ENCODE results near the gene MERTK.

The MERTK gene

DNA sequence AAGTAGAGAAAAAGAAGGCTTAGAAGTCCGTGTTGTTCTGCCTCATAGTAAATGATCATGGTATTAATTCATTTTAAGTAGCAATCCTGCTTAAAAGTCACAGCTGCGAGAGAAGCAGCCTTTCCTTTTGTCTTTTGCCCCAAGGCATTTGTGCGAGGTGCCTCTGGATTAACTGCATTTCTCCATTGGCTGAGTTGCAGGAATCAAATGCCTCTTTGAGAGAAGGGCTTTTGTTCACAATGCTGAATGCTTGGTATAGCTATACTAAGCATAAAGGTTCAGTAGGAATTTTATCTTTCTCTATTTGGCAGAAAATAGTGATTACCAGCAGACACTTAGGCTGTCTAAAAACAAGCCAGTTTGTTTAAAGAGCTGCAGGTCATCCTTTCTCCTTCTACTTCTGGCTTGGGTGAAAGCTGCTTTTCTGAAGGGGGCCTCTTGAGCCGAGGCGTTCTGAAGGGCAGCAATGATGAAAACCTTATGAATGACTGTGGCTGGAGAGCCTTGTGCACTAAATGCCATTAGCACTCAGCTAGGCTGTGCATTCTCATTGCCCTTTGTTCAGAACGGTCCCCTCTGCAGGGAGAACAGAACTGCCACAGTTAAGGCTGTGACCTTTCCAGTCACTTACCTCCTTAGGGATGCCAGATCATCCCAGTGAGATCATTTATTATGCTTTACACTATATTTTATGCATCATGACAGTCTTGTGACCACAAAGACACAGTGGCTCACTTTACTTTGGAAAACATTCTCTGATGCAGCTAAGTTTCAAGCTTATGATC, 87.9 kb downstream of the MERTK start:
- no peaks in the 10 kb centered on the region for H3K9me3 Mint-ChIP-seq
- no peaks in the 10 kb centered on the region for H3K36me3 Mint-ChIP-seq
- H3K27ac Mint-ChIP-seq = no peak overlapping the region
- H3K4me1 Mint-ChIP-seq = no peaks in the 10 kb centered on the region
- DNase-seq (no peak), ATAC-seq (replicated peaks) (no peak)
- H3K4me3 Mint-ChIP-seq = no peak overlapping the region
- H3K27me3 Mint-ChIP-seq = no peaks in the 10 kb centered on the region

DNA sequence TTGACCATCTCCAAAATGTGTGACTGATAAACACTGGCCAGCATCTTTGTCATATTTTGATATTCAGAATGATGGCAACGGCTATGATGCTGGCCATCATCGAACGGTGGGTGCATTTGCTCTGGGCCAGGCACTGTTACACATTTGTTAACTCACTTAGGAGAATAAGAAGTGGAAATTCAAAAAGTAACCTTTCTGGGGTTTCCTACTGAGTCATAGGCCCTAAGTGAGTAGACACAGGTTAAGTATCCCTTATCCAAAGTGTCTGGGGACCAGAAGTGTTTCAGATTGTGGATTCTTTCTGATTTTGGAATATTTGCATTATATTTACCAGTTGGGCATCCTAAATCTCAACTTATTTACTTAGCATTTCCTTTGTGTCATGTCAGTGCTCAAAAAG, 92.0 kb downstream of the MERTK start:
- no peak overlapping the region for H3K27ac Mint-ChIP-seq
- no peaks in the 10 kb centered on the region for H3K36me3 Mint-ChIP-seq
- H3K4me3 Mint-ChIP-seq = no peak overlapping the region
- DNase-seq = no peak
- H3K4me1 Mint-ChIP-seq = no peaks in the 10 kb centered on the region
- H3K9me3 Mint-ChIP-seq = no peaks in the 10 kb centered on the region
- no peak for ATAC-seq (replicated peaks)
- H3K27me3 Mint-ChIP-seq = no peaks in the 10 kb centered on the region

DNA sequence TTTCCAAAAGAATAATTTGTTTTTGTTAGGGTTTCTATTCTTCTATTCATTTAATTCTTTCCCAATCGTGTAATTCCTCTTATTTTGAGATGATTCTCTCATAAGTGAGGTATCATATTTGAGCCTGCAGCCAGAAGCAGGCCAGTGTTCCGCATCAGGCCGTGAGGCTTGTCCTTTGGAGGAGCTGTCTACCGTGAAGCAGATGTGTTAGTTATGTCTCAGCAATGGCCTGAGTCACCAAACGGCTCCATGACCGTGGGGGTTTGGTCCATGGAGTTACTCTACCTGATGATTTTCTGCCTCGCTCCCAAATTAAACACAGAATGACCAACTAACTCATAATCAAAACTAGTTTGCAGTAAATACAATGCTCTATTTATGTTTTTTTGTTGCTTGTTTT, 92.4 kb downstream of the MERTK start:
- no peaks in the 10 kb centered on the region for H3K27me3 Mint-ChIP-seq
- ATAC-seq (replicated peaks) = no peak
- H3K27ac Mint-ChIP-seq = no peak overlapping the region
- no peak for DNase-seq
- no peaks in the 10 kb centered on the region for H3K4me1 Mint-ChIP-seq
- no peaks in the 10 kb centered on the region for H3K36me3 Mint-ChIP-seq
- H3K4me3 Mint-ChIP-seq = no peak overlapping the region
- H3K9me3 Mint-ChIP-seq = no peaks in the 10 kb centered on the region

DNA sequence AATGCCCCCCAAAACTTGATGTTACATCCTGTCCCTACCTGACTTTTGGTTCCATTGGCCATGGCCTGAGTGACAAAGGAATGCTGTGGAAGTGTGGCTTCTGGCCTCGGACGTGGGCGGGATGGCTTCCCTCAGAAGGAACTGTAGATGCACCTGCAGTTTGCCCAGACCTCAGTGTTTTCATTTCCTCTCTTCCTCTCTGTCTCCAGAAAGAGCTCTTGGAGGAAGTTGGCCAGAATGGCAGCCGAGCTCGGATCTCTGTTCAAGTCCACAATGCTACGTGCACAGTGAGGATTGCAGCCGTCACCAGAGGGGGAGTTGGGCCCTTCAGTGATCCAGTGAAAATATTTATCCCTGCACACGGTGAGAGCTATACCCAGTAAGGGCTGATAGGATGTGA, 95.6 kb downstream of the MERTK start:
- Mint-ChIP-seq H3K36me3 (no peaks in the 10 kb centered on the region), H3K9me3 (no peaks in the 10 kb centered on the region)
- no peak for ATAC-seq (replicated peaks)

DNA sequence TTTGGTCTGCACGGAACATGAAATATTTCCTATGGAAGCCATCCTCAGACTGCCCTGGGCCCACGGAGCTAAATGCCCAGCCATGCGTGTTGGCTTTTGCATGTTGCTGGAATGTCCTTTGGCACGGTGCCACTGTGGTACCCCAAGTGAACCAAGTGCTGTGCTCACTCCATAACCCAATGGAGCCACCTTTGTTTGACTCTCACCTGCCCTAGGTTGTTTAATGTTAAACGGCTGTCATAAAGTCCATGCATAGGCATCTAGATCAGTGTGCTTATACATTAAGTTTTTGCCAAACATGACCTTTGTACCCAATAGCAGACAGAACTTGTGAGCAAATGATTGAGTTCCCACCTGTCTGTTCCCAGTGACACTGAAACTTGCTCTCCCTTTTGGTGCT, 96.7 kb downstream of the MERTK start:
- H3K4me1 Mint-ChIP-seq = no peaks in the 10 kb centered on the region
- no peaks in the 10 kb centered on the region for H3K9me3 Mint-ChIP-seq
- H3K4me3 Mint-ChIP-seq = no peak overlapping the region
- no peak overlapping the region for H3K27ac Mint-ChIP-seq
- H3K27me3 Mint-ChIP-seq = no peaks in the 10 kb centered on the region
- no peaks in the 10 kb centered on the region for H3K36me3 Mint-ChIP-seq
- ATAC-seq (replicated peaks) = no peak
- DNase-seq = no peak

More for the DNA sequence above, 95.6 kb downstream of the MERTK start:
- DNase-seq = no peak
- H3K27ac Mint-ChIP-seq = no peak overlapping the region
- H3K4me1 Mint-ChIP-seq = no peaks in the 10 kb centered on the region
- no peaks in the 10 kb centered on the region for H3K27me3 Mint-ChIP-seq
- no peak overlapping the region for H3K4me3 Mint-ChIP-seq

DNA sequence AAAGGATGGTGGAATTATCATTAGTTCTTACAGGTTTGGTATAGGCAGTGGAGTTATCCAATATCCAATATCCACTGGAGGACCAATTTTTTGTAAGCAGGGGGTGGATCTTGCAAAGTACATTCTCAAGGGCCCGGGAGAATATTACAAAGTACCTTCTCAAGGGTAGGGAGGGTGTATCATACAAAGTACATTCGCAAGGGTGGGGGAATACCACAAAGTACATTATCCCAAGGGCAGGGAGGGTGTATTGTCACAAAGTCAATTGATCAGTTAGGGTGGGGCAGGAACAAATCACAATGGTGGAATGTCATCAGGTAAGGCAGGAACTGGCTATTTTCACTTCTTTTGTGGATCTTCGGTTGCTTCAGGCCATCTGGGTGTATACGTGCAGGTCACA, 101.4 kb downstream of the MERTK start:
- H3K4me3 Mint-ChIP-seq = no peak overlapping the region
- no peak for ATAC-seq (replicated peaks)
- H3K9me3 Mint-ChIP-seq = no peaks in the 10 kb centered on the region

DNA sequence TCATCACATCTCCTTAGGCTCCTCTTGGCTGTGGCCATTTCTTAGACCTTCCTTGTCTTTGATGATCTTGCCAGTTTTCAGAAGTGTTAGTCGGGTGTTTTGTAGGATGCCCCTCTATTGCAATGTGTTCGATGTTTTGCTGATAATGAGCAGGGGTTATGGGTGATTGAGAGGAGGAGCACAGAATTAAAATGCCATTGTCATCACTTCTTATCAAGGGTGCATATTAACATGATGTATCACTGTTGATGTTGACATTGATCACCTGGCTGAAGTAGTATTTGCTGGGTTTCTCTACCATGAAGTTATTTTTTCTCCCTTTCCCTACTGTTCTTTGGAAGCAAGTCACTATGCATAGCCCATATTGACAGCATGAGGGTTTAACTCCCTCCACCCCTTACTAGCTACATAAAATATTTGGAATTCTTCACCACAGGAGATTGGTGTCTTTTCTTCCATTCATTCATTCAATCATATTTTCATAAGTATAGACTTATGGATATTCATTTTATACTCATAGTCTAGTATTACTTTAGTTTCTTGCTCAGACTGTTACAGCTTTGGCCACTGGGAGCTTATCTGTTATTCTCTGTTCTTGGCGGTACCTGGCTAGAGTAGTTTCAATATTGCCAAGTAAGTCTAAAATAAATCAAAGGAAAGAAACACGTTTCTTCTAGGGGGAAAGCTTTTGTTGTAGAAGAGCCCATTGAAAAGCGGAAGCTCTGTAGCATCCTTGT, 102.2 kb downstream of the MERTK start:
- DNase-seq (no peak), ATAC-seq (replicated peaks) (no peak)
- Mint-ChIP-seq H3K4me3 (no peak overlapping the region), H3K9me3 (no peaks in the 10 kb centered on the region), H3K27ac (no peak overlapping the region), H3K27me3 (no peaks in the 10 kb centered on the region), H3K4me1 (peaks cover 26% of the 10 kb centered on the region in 2 donors), H3K36me3 (no peaks in the 10 kb centered on the region)

More for the DNA sequence above, 101.4 kb downstream of the MERTK start:
- DNase-seq = no peak
- Mint-ChIP-seq H3K36me3 (no peaks in the 10 kb centered on the region), H3K27me3 (no peaks in the 10 kb centered on the region), H3K27ac (no peak overlapping the region), H3K4me1 (peaks cover 26% of the 10 kb centered on the region in 2 donors)

DNA sequence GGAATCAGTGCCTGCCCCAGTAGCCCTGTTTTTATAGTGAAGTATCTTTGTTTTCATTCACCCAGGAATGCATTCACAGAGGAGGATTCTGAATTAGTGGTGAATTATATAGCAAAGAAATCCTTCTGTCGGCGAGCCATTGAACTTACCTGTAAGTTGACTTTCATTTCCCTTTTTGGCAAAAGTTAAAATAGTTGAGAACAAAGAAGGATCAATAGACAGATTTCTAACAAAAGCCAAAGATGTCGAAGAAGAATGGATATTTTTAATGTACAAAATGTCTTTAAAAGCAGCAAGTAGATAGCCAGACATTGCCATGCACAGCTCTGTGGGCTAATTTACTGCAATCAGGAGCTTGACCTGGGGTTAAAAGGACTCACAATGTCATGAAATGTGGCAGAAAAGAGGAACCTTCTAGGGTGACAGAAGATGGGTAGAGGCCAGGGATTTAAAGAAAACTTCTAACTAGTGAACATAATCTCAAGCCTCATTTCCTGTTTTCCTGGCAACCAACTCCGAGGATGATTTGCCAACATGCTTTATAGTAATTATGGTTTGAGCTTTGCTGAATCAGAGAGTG, 102.8 kb downstream of the MERTK start:
- ATAC-seq (replicated peaks) = peak; percentile 71 to 73

DNA sequence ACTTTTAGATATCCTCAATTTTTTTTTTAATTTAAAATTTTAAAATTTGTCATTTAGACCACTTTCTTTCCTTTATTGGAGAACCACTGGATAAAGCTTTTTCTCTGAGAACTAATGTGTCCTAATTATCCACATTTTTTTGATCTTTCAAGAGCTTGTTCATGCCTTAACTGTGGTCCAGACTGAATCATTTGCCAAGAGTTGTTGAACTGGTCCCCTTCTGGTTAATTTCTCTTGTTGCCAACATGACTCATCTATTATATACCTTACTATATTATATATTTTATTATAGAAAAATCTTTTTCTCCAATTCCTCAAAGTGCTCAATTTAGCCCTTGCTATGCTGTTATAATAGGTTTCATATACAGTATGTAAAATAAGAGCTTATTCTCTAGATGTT, 103.5 kb downstream of the MERTK start:
- H3K36me3 Mint-ChIP-seq = no peaks in the 10 kb centered on the region
- DNase-seq (no peak), ATAC-seq (replicated peaks) (no peak)
- H3K9me3 Mint-ChIP-seq = no peaks in the 10 kb centered on the region
- no peak overlapping the region for H3K4me3 Mint-ChIP-seq
- H3K27me3 Mint-ChIP-seq = no peaks in the 10 kb centered on the region
- H3K4me1 Mint-ChIP-seq = peaks cover 26% of the 10 kb centered on the region in 2 donors
- no peak overlapping the region for H3K27ac Mint-ChIP-seq

More for the DNA sequence above, 102.8 kb downstream of the MERTK start:
- Mint-ChIP-seq H3K27me3 (no peaks in the 10 kb centered on the region), H3K27ac (no peak overlapping the region), H3K9me3 (no peaks in the 10 kb centered on the region), H3K4me3 (no peak overlapping the region), H3K36me3 (no peaks in the 10 kb centered on the region), H3K4me1 (peaks cover 26% of the 10 kb centered on the region in 2 donors)
- DNase-seq = no peak

DNA sequence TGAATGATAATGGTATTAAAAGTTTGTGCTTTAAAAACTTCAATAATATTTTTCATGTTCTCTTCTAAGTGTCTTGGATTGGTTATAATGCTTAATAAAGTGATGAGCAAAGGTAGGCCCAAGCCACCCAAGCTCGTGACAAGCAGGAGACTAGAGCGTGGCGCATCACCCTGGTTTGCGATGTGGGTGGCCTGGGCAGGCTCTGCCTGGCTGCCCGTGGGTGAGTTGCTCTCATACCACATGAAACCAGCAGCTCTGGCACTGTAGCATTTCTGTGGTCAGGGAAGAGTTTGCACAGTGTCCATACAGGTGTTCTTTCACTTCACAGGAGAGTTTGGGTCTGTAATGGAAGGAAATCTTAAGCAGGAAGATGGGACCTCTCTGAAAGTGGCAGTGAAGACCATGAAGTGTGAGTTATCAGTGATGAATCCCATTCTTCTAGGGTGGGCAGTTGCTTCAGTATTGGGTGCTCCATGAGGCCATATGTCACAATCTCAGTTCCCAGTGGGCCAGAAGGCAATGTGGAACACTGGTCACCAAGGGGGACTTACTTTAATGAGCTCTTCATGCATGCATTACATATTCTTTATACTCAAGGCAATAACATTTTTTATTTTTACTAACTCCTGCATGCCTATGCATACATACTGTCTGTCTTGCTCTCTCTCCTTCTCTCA, 105.3 kb downstream of the MERTK start:
- Mint-ChIP-seq H3K4me1 (peaks cover 26 to 29% of the 10 kb centered on the region in 2 donors), H3K27ac (no peak overlapping the region)

DNA sequence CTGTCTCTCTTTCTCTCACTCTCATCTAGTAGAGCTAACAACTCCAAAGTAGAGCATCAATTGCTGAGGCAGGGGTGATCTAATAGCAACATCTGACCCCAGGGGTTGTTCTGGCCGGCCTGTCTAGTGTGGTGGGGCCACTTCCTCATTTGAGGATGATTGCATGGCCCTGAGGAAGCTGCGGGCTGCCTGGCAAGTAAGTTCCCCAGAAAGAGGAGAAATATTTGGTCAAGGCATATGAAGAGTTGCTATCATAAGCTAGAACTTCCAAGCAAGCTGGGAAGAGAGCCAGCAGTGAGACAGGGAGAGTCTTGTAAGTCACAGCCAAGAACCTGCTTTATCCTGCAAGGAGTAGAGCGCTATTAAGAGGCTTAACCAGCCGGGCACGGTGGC, 105.8 kb downstream of the MERTK start:
- no peaks in the 10 kb centered on the region for H3K27me3 Mint-ChIP-seq
- DNase-seq = peak; percentile 49
- peak overlapping the region in 1 of 2 donors; percentile 23 for H3K4me3 Mint-ChIP-seq
- H3K27ac Mint-ChIP-seq = peak overlapping the region; percentile 44
- H3K36me3 Mint-ChIP-seq = no peaks in the 10 kb centered on the region
- H3K9me3 Mint-ChIP-seq = no peaks in the 10 kb centered on the region
- peaks cover 26 to 29% of the 10 kb centered on the region in 2 donors for H3K4me1 Mint-ChIP-seq
- ATAC-seq (replicated peaks) = peak; percentile 91

More for the DNA sequence above, 105.3 kb downstream of the MERTK start:
- Mint-ChIP-seq H3K27me3 (no peaks in the 10 kb centered on the region), H3K9me3 (no peaks in the 10 kb centered on the region), H3K4me3 (peak overlapping the region in 1 of 2 donors; percentile 23), H3K36me3 (no peaks in the 10 kb centered on the region)
- DNase-seq (no peak), ATAC-seq (replicated peaks) (peak; percentile 10 to 20)

DNA sequence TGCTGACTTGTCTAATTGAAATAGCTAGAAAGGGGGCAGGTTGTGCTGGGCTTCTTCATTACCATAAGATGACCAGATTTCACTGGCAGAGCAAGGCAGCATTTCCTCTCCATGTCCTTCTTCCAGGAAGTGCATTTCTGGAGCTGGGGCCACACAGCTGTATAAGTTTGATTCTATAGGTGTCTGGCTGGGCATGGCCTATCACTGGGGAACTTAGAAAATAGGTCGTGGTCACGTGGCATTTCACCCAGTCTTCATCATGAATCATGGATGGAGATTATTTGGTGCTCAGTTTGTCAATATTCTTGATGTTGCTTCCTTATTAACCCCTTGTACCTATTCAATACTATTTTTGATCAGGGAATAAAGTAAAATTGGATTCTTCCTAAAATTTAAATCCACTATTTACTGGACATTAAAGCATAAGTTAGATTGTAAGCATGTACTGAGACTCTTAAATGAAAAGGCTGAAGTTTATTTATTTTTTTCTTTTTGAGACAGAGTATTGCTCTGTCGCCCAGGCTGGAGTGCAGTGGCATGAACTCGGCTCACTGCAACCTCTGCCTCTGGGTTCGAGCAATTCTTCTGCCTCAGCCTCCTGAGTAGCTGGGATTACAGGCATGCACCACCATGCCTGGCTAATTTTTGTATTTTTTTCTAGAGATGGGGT, 107.1 kb downstream of the MERTK start:
- no peak overlapping the region for H3K27ac Mint-ChIP-seq
- H3K36me3 Mint-ChIP-seq = no peaks in the 10 kb centered on the region

DNA sequence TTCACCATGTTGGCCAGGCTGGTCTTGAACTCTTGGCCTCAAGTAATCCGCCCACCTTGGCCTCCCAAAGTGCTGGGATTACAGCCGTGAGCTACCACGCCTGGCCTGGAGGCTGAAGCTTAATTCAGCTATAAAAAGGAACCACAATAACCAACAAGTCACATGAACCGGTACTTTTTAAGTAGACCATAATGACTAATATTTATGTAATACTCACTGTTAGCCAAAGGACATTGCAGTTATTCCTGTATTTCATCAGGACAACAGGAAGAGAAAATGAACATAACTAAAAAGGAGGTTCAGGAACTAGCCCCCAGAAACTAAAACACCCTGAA, 107.6 kb downstream of the MERTK start:
- no peak for DNase-seq
- H3K27ac Mint-ChIP-seq = no peak overlapping the region
- H3K36me3 Mint-ChIP-seq = no peaks in the 10 kb centered on the region
- no peak for ATAC-seq (replicated peaks)
- peaks cover 21% of the 10 kb centered on the region in 2 donors for H3K4me1 Mint-ChIP-seq
- H3K27me3 Mint-ChIP-seq = no peaks in the 10 kb centered on the region
- H3K4me3 Mint-ChIP-seq = no peak overlapping the region
- H3K9me3 Mint-ChIP-seq = no peaks in the 10 kb centered on the region

More for the DNA sequence above, 107.1 kb downstream of the MERTK start:
- Mint-ChIP-seq H3K4me1 (peaks cover 25 to 26% of the 10 kb centered on the region in 2 donors), H3K4me3 (no peak overlapping the region), H3K9me3 (no peaks in the 10 kb centered on the region), H3K27me3 (no peaks in the 10 kb centered on the region)
- DNase-seq = no peak
- peak; percentile 30 to 40 for ATAC-seq (replicated peaks)

DNA sequence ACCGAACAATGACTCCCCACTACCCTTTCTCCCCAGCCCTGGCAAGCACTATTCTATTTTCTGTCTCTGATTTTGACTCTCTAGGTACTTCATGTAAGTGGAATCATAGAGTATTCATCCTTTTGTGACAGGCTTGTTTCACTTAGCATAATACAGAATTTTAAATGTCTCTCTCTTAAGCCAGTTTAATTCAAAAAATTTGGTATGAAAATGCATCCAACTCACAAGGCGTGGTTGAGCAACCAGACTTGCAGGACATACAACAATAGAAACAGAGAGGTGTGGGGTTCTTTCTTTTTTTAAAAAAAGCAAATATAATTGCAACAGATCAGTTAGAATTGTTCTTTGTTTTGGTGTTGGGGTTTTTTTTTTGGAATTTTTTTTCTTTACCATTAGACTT, 109.1 kb downstream of the MERTK start:
- Mint-ChIP-seq H3K4me1 (peaks cover 14% of the 10 kb centered on the region in 2 donors), H3K27ac (no peak overlapping the region), H3K27me3 (no peaks in the 10 kb centered on the region), H3K4me3 (no peak overlapping the region), H3K9me3 (no peaks in the 10 kb centered on the region), H3K36me3 (no peaks in the 10 kb centered on the region)
- ATAC-seq (replicated peaks) (no peak), DNase-seq (no peak)
